Liver (tissue), 3 donors: ENCODE data around the gene LRRC74B.

ENCODE experiments used
- EGR1 ChIP-seq, 2 donors: IDR thresholded peaks; 2 replicates each; pipeline ENCODE4 v1.6.1; 2016 to 2018; ENCODE audit warnings: antibody characterized with exemption in 2 of 2, low read depth in 2 of 2
- FOXA1 ChIP-seq: IDR thresholded peaks from 2 replicates; pipeline ENCODE4 v1.6.1; 2016; ENCODE audit warnings: antibody characterized with exemption
- GABPA ChIP-seq, 2 donors: IDR thresholded peaks in 1 of 2; conservative IDR thresholded peaks in 1 of 2; 2 replicates each; pipeline ENCODE4 v1.6.1; 2016; ENCODE audit warnings: antibody characterized with exemption in 2 of 2, mild to moderate bottlenecking in 1 of 2, moderate library complexity in 1 of 2
- JUND ChIP-seq, 2 donors: IDR thresholded peaks; 2 replicates each; pipeline ENCODE4 v1.6.1; 2016; ENCODE audit warnings: antibody characterized with exemption in 2 of 2
- NR2F2 ChIP-seq: IDR thresholded peaks from 2 replicates; pipeline ENCODE4 v1.6.1; 2016; ENCODE audit warnings: antibody characterized with exemption
- RAD21 ChIP-seq, 2 donors: IDR thresholded peaks; 2 replicates each; pipeline ENCODE4 v1.6.1; 2016; ENCODE audit warnings: antibody characterized with exemption in 2 of 2, mild to moderate bottlenecking in 2 of 2
- RXRA ChIP-seq, 2 donors: IDR thresholded peaks; 2 replicates each; pipeline ENCODE4 v1.6.1; 2017 to 2018; ENCODE audit warnings: antibody characterized with exemption in 2 of 2, mild to moderate bottlenecking in 1 of 2
- SP1 ChIP-seq: IDR thresholded peaks from 2 replicates; pipeline ENCODE4 v1.6.1; 2018; ENCODE audit warnings: antibody characterized with exemption, mild to moderate bottlenecking
- TAF1 ChIP-seq: conservative IDR thresholded peaks from 2 replicates; pipeline ENCODE4 v1.6.1; 2016; ENCODE audit warnings: antibody characterized with exemption, mild to moderate bottlenecking
- YY1 ChIP-seq: IDR thresholded peaks from 2 replicates; pipeline ENCODE4 v1.6.1; 2016; ENCODE audit warnings: antibody characterized with exemption, mild to moderate bottlenecking
- TF ChIP-seq, protein P1 (sequence below): fragments of 150-350 bp; IDR thresholded peaks from 2 replicates; pipeline ENCODE4 v1.5.1; 2017; ENCODE audit warnings: improper control_type of control experiment, low read depth, low read length; ENCODE audit not compliant: missing input control
- TF ChIP-seq, protein P2 (sequence below): IDR thresholded peaks from 2 replicates; pipeline ENCODE4 v1.6.1; 2016; ENCODE audit warnings: antibody characterized with exemption
- TF ChIP-seq, protein P3 (sequence below): IDR thresholded peaks from 2 replicates; pipeline ENCODE4 v1.6.1; 2016; ENCODE audit warnings: antibody characterized with exemption, mild to moderate bottlenecking
- TF ChIP-seq, protein P4 (sequence below): IDR thresholded peaks from 2 replicates; pipeline ENCODE4 v1.6.1; 2016; ENCODE audit warnings: antibody characterized with exemption
- donor health status: healthy.
- donor health status: healthy.

DNA sequence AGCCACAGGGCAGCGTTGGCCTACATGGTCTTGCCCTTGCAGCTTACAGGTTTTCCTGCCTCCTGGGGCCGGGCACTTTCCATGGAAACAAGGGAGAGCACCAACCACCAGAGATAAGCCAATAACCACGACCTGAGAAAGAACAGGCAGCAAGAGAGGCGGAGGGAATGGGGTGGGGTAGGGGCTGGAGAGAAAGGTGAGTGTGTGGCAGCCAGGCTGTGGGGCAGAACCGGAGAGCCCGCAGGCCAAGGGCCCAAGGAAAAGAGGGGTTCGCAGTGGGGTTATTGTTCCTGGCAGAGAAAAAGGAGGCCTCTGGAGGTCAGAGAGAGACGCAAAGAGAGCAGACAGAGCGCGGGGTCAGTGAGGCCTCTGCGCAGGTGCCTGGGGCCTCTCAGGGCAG lies 33.2 kb downstream of the LRRC74B start:
- TF ChIP-seq EGR1 (IDR thresholded peaks at IDR 0.05; ENCODE audit: low read depth in 2 of 2): no peak
- TF ChIP-seq FOXA1: no peak
- TF ChIP-seq, protein P1, sequence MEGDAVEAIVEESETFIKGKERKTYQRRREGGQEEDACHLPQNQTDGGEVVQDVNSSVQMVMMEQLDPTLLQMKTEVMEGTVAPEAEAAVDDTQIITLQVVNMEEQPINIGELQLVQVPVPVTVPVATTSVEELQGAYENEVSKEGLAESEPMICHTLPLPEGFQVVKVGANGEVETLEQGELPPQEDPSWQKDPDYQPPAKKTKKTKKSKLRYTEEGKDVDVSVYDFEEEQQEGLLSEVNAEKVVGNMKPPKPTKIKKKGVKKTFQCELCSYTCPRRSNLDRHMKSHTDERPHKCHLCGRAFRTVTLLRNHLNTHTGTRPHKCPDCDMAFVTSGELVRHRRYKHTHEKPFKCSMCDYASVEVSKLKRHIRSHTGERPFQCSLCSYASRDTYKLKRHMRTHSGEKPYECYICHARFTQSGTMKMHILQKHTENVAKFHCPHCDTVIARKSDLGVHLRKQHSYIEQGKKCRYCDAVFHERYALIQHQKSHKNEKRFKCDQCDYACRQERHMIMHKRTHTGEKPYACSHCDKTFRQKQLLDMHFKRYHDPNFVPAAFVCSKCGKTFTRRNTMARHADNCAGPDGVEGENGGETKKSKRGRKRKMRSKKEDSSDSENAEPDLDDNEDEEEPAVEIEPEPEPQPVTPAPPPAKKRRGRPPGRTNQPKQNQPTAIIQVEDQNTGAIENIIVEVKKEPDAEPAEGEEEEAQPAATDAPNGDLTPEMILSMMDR: no peak
- TF ChIP-seq JUND (IDR thresholded peaks at IDR 0.05): no peak
- TF ChIP-seq GABPA (IDR thresholded peaks at IDR 0.05 in 1 of 2, conservative IDR thresholded peaks at IDR 0.05 in 1 of 2): no peak
- no peak for TF ChIP-seq TAF1
- TF ChIP-seq, protein P2, sequence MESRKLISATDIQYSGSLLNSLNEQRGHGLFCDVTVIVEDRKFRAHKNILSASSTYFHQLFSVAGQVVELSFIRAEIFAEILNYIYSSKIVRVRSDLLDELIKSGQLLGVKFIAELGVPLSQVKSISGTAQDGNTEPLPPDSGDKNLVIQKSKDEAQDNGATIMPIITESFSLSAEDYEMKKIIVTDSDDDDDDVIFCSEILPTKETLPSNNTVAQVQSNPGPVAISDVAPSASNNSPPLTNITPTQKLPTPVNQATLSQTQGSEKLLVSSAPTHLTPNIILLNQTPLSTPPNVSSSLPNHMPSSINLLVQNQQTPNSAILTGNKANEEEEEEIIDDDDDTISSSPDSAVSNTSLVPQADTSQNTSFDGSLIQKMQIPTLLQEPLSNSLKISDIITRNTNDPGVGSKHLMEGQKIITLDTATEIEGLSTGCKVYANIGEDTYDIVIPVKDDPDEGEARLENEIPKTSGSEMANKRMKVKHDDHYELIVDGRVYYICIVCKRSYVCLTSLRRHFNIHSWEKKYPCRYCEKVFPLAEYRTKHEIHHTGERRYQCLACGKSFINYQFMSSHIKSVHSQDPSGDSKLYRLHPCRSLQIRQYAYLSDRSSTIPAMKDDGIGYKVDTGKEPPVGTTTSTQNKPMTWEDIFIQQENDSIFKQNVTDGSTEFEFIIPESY: no peak
- TF ChIP-seq, protein P3, sequence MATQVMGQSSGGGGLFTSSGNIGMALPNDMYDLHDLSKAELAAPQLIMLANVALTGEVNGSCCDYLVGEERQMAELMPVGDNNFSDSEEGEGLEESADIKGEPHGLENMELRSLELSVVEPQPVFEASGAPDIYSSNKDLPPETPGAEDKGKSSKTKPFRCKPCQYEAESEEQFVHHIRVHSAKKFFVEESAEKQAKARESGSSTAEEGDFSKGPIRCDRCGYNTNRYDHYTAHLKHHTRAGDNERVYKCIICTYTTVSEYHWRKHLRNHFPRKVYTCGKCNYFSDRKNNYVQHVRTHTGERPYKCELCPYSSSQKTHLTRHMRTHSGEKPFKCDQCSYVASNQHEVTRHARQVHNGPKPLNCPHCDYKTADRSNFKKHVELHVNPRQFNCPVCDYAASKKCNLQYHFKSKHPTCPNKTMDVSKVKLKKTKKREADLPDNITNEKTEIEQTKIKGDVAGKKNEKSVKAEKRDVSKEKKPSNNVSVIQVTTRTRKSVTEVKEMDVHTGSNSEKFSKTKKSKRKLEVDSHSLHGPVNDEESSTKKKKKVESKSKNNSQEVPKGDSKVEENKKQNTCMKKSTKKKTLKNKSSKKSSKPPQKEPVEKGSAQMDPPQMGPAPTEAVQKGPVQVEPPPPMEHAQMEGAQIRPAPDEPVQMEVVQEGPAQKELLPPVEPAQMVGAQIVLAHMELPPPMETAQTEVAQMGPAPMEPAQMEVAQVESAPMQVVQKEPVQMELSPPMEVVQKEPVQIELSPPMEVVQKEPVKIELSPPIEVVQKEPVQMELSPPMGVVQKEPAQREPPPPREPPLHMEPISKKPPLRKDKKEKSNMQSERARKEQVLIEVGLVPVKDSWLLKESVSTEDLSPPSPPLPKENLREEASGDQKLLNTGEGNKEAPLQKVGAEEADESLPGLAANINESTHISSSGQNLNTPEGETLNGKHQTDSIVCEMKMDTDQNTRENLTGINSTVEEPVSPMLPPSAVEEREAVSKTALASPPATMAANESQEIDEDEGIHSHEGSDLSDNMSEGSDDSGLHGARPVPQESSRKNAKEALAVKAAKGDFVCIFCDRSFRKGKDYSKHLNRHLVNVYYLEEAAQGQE: no peak
- TF ChIP-seq RAD21 (IDR thresholded peaks at IDR 0.05): no peak
- TF ChIP-seq SP1: no peak
- TF ChIP-seq, protein P4, sequence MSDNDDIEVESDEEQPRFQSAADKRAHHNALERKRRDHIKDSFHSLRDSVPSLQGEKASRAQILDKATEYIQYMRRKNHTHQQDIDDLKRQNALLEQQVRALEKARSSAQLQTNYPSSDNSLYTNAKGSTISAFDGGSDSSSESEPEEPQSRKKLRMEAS: no peak
- TF ChIP-seq YY1: no peak
- no peak for TF ChIP-seq RXRA (IDR thresholded peaks at IDR 0.05)
- TF ChIP-seq NR2F2: no peak
